ENCODE data around the gene HSPA12B.

- TF ChIP-seq EZH2 (IDR thresholded peaks at IDR 0.05; ENCODE audit: borderline replicate concordance, low read depth, low read length, poor library complexity, severe bottlenecking): no peak
- TF ChIP-seq, protein P1, sequence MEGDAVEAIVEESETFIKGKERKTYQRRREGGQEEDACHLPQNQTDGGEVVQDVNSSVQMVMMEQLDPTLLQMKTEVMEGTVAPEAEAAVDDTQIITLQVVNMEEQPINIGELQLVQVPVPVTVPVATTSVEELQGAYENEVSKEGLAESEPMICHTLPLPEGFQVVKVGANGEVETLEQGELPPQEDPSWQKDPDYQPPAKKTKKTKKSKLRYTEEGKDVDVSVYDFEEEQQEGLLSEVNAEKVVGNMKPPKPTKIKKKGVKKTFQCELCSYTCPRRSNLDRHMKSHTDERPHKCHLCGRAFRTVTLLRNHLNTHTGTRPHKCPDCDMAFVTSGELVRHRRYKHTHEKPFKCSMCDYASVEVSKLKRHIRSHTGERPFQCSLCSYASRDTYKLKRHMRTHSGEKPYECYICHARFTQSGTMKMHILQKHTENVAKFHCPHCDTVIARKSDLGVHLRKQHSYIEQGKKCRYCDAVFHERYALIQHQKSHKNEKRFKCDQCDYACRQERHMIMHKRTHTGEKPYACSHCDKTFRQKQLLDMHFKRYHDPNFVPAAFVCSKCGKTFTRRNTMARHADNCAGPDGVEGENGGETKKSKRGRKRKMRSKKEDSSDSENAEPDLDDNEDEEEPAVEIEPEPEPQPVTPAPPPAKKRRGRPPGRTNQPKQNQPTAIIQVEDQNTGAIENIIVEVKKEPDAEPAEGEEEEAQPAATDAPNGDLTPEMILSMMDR (conservative IDR thresholded peaks at IDR 0.05; ENCODE audit: low read depth, low read length): no peak
Observed at GRCh38 chr20:3800878-3801260, 68.4 kb downstream of the HSPA12B start.

Measured in A673 (cell line).